T47D (cell line): Measurements from ENCODE around the gene PFDN1.

ENCODE experiments used
- DNase-seq, 2 experiments: peaks; one replicate each; pipeline versions ENCODE4 v3.0.0 to v3.0.0-alpha.2; 2011 to 2012; ENCODE audit warnings: low read depth in 1 of 2, low spot score in 1 of 2
- JUND ChIP-seq: IDR thresholded peaks from 2 replicates; pipeline ENCODE4 v1.6.1; 2012; ENCODE audit warnings: low read depth
- in situ Hi-C: cut with HindIII; loops from 2 replicates; pipeline ENCODE4 v1.10.0; 2016; ENCODE audit warnings: low sequenced_read_pairs, low pct_unique_long_range_greater_than_20kb

Gene PFDN1

DNA sequence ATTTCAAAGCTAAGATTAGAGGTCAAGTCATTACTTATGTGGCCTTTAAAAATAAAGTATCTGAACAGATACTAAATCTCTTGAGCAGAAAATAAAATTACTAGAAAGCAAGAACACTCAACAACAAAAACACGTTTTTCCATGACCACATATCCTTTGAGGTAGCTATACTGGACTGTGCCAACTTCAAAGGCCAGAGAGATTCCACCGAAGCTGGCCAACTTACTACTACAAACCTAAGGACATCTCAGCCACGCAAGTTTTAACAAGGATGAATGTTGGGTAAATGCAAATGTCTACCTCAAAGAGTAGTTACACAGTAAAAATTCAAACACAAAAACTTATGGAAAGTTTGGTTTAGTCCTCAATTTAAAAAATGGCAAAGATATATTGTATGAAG lies 18.9 kb downstream of the PFDN1 start:
- no peak for DNase-seq
- no peak for TF ChIP-seq JUND
- in situ Hi-C loops = no loop called here

DNA sequence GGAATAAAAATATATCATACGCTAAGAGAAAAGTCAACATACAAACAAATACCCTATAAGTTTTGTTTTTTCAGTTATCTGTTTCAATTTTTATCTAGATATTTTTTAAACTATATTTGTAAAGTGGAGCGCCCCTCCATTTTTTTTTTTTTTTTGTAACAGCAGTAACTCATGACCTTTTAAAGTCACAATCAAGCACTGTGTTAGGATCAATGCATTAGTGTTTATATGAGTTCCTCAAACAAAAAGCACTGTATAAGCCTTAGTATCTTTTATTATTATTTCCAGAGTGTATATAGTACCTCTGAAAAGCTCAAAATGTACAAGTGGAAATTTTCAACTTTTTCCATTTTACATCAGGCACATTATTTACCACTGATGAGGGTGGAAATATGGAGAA lies 20.6 kb downstream of the PFDN1 start:
- in situ Hi-C loops = no loop called here
- DNase-seq = no peak
- TF ChIP-seq JUND = no peak

DNA sequence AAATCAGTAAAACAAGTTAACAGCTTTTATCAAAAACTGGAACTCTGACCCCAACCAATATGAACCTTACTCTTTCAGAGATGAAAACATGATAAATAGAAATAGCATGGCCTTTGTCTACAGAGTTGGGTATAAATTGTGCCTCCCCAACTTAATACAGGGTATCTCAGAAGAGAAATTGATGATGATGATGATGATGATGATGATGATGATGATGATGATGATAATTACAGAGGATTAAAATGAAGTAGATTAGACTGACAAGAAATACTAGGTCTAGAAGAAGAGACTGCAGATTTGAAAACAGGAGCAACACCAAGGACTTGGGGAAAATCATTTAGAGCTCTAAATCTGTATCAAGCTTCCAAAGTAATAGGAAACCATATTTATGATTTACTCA lies 27.1 kb downstream of the PFDN1 start:
- DNase-seq = no peak
- in situ Hi-C loops = no loop called here

DNA sequence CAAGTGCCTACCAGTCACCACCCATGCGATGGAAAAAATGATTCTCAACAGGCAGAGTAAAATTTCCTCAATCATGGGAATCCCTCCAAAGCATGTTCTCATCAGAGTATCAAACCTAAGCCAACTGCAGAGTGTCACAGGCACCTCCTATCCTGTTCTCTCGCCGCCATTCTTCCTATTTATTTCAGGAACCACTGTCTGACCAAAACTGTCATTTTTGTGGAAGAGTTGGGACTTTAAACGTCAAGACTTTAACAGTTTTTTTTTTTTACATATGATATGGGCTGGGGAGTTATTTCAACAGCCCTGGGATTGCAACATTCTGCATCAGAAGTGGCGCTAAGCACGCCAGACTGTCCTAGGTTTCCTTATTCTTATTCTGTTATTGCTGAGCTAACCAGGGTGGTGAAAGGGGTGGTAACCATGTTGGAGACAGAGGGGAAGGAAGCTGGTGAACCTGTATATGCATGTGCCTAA lies 29.5 kb downstream of the PFDN1 start:
- DNase-seq = no peak
- in situ Hi-C loops = no loop called here
- TF ChIP-seq JUND = no peak

More for the DNA sequence above, 27.1 kb downstream of the PFDN1 start:
- TF ChIP-seq JUND = no peak

DNA sequence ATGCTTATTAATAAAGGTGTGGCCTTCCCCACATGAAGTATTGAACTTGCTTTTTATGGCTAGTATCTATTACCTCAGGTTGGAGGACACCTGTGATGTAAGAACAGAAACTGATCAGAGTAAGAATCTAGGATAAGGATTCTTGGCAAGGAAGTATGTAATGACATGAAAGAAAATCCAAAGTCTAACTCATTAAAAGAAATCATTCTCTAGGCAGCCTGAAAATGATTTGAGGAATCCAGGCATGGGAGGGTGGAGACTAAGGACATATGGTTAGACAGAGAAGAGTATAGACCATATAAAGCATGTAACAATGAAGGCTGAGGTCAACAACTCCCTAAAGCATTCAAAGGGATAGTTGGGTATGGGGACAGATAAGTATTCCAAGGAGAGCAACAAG lies 32.9 kb downstream of the PFDN1 start:
- DNase-seq = no peak
- TF ChIP-seq JUND = no peak
- in situ Hi-C loops = no loop called here

DNA sequence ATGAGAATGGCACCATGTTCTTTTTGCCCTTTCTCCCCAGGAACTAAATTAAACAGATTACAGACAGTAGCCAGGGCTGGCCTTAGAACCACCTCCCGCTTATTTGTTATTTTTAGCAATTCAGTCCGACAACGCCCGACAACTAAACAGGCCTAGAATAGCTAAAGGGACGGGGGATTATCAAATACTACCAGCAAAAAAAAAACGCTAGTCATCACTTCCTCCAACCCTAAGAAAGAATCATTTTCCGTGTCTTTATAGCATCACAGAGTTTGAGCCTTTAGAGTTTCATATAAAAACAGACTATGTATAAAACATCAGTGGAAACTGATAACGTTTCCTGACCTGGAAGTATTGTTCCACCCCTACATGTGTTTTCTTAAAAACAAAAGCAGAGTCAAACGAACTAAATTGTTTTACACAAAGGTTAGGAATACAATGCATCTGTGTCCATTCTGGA lies 35.3 kb downstream of the PFDN1 start:
- no peak for TF ChIP-seq JUND
- in situ Hi-C loops = no loop called here
- DNase-seq = no peak

DNA sequence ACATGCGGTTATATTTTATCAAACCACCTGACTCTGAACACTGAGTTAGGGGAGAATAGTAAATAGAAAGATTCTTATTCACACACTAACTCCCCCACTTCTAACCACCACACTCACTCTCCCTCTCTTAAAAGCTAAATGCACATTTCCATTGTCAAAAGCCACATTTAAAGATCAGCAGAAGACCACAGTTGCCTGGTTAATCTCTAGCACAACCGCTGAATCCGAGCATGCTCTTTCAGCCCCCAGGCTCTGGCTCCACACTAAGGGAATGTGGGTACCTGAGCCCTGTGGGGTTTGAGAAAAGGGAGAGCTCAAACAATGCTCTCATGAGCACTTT lies 35.7 kb downstream of the PFDN1 start:
- in situ Hi-C loops = no loop called here
- DNase-seq = no peak
- TF ChIP-seq JUND = no peak

DNA sequence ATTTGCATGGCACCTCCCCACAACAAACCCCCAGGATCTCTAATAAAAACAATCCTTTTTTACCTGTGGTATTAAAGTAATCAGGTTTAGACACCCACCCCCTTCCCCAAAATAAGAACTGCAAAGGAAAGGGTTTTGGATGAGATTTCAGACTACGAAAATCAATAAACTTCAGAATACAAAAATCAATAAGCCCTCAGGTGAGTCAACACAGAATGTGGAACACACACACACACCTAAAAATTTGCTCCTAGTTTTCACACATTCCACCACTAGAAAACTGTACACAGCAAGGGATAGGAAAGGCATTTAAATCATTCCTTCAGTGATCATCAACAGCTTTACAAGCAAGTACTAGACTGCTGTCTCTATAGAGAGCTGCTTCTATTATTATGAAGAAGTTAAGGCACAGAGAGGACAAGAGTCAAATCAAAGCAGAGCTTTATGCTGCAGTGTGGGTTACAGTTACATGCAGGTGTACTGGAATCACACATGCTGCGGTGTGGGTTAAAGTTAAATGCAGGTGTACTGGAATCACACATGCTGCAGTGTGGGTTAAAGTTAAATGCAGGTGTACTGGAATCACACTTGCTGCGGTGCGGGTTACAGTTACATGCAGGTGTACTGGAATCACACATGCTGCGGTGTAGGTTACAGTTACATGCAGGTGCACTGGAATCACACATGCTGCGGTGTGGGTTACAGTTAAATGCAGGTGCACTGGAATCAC lies 36.3 kb downstream of the PFDN1 start:
- in situ Hi-C loops = no loop called here
- no peak for TF ChIP-seq JUND
- DNase-seq = no peak

DNA sequence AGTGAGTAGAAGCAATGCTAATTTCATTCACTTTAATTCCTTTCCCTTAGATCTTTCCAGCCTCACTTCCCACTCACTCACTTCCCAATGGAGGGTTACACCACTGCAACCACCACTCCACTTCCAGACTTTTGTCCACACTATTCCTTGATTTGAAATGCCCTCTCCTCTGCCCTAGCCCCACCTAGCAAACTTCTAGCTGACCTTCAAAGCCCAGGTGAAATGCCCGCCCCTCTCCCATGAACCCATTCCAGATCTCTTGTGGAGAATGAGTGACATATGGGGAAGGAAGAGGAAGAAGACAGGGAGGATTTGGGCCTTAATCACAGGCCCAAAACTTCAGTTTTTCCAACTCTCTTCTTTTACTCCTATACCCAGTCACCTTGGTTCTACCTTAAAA lies 37.1 kb downstream of the PFDN1 start:
- DNase-seq = no peak
- TF ChIP-seq JUND = no peak
- in situ Hi-C loops = no loop called here

DNA sequence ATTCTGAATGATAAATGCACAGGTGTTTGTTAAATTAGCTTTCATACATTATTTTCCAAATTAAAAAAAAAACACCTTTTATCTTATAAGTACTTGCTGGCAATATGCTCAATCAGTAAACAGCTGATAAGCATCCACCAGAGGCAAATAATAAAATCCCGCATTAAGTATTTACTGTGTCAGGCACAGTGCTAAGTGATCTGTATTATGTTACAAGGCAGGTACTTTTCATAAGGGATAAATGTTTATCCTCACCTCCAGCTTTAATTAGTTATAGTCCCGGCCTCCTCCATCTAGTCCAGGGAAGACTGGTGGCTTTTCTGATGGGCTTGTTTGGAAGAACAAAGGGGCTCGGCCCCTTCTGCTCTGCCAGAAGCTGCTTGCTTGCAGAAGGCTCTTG lies 40.1 kb downstream of the PFDN1 start:
- in situ Hi-C loops = no loop called here
- no peak for DNase-seq
- TF ChIP-seq JUND = no peak

DNA sequence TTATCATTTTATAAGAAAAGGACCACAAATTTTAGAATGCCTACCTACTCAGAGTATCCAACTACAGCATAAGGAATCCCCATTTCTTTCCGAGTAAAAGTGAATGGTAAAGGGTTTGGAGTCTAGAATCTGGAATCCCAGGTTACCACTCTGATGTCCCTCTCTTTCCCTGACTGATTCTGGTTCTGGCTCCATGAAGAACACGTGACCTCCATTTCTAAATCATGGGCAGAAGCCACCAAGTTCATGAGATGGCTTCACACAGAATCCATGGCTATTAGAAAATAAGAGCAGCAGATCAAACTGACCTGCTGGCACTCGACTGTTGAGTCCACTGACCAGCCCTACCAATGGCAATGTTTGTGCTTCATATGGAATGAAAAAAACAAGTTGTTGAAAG lies 40.7 kb downstream of the PFDN1 start:
- TF ChIP-seq JUND = no peak
- no peak for DNase-seq
- in situ Hi-C loops = no loop called here

DNA sequence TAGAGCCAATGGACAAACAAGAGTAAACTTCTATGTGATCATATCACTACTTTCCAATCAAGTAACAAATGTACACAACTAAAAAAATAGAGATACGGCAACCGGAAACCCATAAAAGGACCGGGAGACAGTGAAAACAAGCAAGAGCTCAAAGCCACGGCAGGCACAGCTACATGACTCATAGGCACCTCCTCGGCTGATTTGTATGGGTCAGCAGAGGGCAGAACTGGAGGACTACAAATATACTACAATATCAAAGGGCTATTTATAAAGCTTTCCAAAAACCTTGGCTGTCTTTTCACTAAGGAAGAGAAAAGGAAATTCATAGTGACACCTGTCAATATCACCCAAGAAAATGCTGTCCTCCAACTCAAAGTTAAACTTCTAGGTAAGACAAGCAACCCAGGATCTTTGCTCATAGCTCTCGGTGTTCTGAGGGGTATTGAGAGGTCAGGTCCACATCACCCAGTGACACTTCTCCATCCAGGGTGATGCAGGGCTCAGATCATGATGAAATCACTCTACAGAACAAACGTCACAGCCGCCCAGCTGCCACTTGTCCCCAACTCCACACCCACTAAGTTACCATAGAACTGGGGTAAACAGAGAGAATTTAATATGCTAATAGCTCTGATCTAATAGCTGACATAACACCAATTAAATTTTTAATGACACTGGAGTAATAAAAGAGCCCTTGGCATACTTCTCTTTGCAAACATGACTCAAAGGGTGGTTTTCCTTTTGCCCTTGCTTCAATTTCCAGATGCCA lies 41.3 kb downstream of the PFDN1 start:
- in situ Hi-C loops = no loop called here
- peak; percentile 39 to 43 for DNase-seq

DNA sequence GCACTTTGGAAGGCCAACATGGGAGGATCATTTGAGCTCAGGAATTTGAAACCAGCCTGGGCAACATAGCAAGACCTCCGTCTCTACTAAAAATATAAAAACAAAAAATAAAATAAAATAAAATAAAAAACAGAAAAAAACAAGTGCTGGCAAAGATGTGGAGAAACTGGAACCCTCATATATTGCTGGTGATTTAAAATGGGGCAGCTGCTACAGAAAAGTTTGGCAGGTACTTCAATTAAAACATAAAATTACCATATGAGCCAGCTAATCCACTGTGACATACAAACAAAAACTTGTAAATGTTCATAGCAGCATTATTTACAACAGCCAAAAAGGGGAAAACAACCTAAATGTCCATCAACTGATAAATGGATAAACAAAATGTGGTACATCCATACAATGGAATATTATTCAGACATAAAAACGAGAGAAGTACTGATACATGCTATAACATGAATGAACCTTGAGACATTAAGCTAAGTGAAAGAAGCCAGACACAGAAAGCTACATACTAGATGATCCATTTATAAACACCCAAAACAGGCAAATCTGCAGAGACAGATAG lies 42.7 kb downstream of the PFDN1 start:
- no peak for TF ChIP-seq JUND
- DNase-seq = no peak
- in situ Hi-C loops = no loop called here

More for the DNA sequence above, 41.3 kb downstream of the PFDN1 start:
- no peak for TF ChIP-seq JUND
